Heart left ventricle (tissue), 16 donors: ENCODE data around the gene FAM163B. TPM values are rescaled to one million over a fixed set of nuclear protein-coding genes. Genes with fewer than 3 reads are reported as not detected.

Experiments used
- ATAC-seq, 4 donors: fragments of 200-7000 bp; cut with Tn5 transposase; one replicate each; pipeline ENCODE4 v1.9.1; 2020 to 2022; ENCODE audit warnings: moderate library complexity in 4 of 4, mild to moderate bottlenecking in 3 of 4, moderate number of reproducible peaks in 1 of 4
- DNase-seq, 5 donors: peaks; one replicate each; pipeline ENCODE4 v3.0.0-alpha.2; 2020
- H3K27ac ChIP-seq, 12 donors: fragments of 200-600 bp; sonication (generic) in 4 of 12; one replicate each; pipeline versions ENCODE4 v1.5.0 to v1.8.0; 2016 to 2022; ENCODE audit warnings: mild to moderate bottlenecking in 2 of 12
- H3K27me3 ChIP-seq, 9 donors: fragments of 200-600 bp; sonication (generic) in 2 of 9; one replicate each; pipeline versions ENCODE4 v1.5.1 to v1.8.0; 2016 to 2022; ENCODE audit warnings: mild to moderate bottlenecking in 3 of 9
- H3K36me3 ChIP-seq, 9 donors: fragments of 200-600 bp; sonication (generic) in 2 of 9; one replicate each; pipeline versions ENCODE4 v1.5.0 to v1.8.0; 2018 to 2022; ENCODE audit warnings: mild to moderate bottlenecking in 2 of 9
- H3K4me1 ChIP-seq, 12 donors: fragments of 200-600 bp; sonication (generic) in 4 of 12; one replicate each; pipeline versions ENCODE4 v1.5.0 to v1.8.0; 2016 to 2022; ENCODE audit warnings: mild to moderate bottlenecking in 3 of 12
- H3K4me3 ChIP-seq, 12 donors: fragments of 200-600 bp; sonication (generic) in 4 of 12; one replicate each; pipeline versions ENCODE4 v1.5.0 to v1.8.0; 2017 to 2022; ENCODE audit warnings: mild to moderate bottlenecking in 9 of 12, moderate library complexity in 4 of 12
- H3K9me3 ChIP-seq, 12 donors: fragments of 200-600 bp; sonication (generic) in 4 of 12; one replicate each; pipeline versions ENCODE4 v1.5.0 to v1.8.0; 2016 to 2022; ENCODE audit warnings: mild to moderate bottlenecking in 1 of 12
- POLR2A ChIP-seq, 2 donors: fragments of 450-650 bp; IDR thresholded peaks; one replicate each; pipeline ENCODE4 v1.6.1; 2017; ENCODE audit warnings: antibody characterized with exemption in 2 of 2, mild to moderate bottlenecking in 2 of 2, moderate library complexity in 2 of 2
- WGBS, 4 donors: extraction: QIAGEN DNeasy Blood & Tissue Kit in 2 of 4; methylation state at CpG; one replicate each; pipeline versions ENCODE4 v1.1.5 to v1.1.7; 2013 to 2018; 5-methylcytosine and 5-hydroxymethylcytosine counted together
- intact Hi-C, 10 donors: fragments of 100-400 bp; cut with DNase I; formaldehyde crosslinking; loops; one replicate each; pipeline versions ENCODE4 v1.11.1 to v1.14.2; 2022
- polyA plus RNA-seq, 2 donors: library from polyadenylated mRNA; stranded (reverse); fragments of 200-250 nt; gene quantifications; one replicate each; pipeline ENCODE4 v1.2.3, GENCODE V29; 2013
- total RNA-seq, 9 donors: library from RNA; depleted of rRNA in 2 of 9; stranded (reverse); fragments of >200 nt in 2 of 9; fragmentation: NEBNext Ultra II Directional in 3 of 9; extraction: Animal tissue kit (Norgen Biotek cat#: 25700) in 3 of 9; gene quantifications; one replicate each; pipeline versions ENCODE4 v1.1.0 to v1.2.4, GENCODE V29; 2016 to 2023
- TF ChIP-seq, protein P1 (sequence below), 12 donors: fragments of 200-600 bp; sonication (generic) in 4 of 12; IDR thresholded peaks; one replicate each; pipeline versions ENCODE4 v1.5.0 to v1.8.0; 2018 to 2022; ENCODE audit warnings: antibody characterized with exemption in 12 of 12, mild to moderate bottlenecking in 5 of 12
- donor health status: ischemic (EF 13 %, LVEDD 7.1; RV severe dilation, severe dysfunction).
- donor health status: healthy with polysubstance abuse.
- donor health status: DM: no; HTN: yes; CAD: no.
- donor health status: DM: no; HTN: no; CAD: no.
- donor health status: ischemic (EF 25% LVEDD 6.9; RV normal size, moderate dysfunction).
- donor health status: ischemic (EF 25% LVEDD 5.7; RV mildly dilated, moderate dysfunction).
- donor health status: healthy.
- donor health status: DM: yes; HTN: yes; CAD: no.
- donor health status: ischemic (EF 35%, LVEDD 5.7; RV mildly dilated, moderate dysfunction).
- donor health status: nonischemic (EF 11% LVEDD 7.7; RV severe dilation, severe dysfunction).
- donor health status: DM: yes; HTN: yes; CAD: no.
- donor health status: PGD.
- donor health status: ischemic (EF 29% LVEDD 5.4; RV normal size, mild dysfunction).
- donor health status: nonischemic (EF 23%, LVEDD 6.1; RV moderate dilation, normal function).

The FAM163B gene
- total and polyA plus RNA-seq, 11 donors = 0.08 TPM; not detected in 10

DNA sequence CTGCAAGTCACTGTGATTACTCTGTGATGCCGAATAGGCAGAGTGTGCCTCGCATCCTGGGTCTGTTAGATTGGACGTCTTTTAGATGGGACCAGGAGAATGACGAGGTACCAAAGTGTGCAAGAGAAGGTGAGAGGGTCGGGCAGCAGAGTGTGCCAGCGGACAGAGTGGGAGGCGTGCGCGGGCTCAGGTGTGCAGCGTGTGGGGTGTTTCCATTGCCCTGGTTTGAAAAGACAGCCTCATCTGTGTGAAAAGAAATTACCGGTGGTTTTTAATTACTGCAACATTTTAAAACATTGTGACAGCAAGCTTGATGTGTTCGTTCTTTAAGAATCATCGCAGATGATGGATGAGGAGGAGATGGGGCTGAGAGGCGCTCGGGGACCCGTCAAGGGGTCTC, 4.2 kb upstream of the FAM163B start:
- no peak for DNase-seq
- WGBS, 4 donors = 83 to 86% (median 85%) methylated on average over 16 of the region's 16 CpGs
- no peak for TF ChIP-seq POLR2A (IDR thresholded peaks at IDR 0.05)
- TF ChIP-seq, protein P1, sequence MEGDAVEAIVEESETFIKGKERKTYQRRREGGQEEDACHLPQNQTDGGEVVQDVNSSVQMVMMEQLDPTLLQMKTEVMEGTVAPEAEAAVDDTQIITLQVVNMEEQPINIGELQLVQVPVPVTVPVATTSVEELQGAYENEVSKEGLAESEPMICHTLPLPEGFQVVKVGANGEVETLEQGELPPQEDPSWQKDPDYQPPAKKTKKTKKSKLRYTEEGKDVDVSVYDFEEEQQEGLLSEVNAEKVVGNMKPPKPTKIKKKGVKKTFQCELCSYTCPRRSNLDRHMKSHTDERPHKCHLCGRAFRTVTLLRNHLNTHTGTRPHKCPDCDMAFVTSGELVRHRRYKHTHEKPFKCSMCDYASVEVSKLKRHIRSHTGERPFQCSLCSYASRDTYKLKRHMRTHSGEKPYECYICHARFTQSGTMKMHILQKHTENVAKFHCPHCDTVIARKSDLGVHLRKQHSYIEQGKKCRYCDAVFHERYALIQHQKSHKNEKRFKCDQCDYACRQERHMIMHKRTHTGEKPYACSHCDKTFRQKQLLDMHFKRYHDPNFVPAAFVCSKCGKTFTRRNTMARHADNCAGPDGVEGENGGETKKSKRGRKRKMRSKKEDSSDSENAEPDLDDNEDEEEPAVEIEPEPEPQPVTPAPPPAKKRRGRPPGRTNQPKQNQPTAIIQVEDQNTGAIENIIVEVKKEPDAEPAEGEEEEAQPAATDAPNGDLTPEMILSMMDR (IDR thresholded peaks at IDR 0.05) = no peak
- Histone ChIP-seq H3K4me1 (peaks cover 0 to 9% (median 0%) of the 10 kb centered on the region in 12 donors), H3K36me3 (no peaks in the 10 kb centered on the region), H3K9me3 (no peaks in the 10 kb centered on the region), H3K27me3 (peaks cover 13 to 88% (median 42%) of the 10 kb centered on the region in 9 donors), H3K27ac (no peak overlapping the region), H3K4me3 (no peak overlapping the region)
- intact Hi-C loops = no loop called here
- ATAC-seq = no peak

DNA sequence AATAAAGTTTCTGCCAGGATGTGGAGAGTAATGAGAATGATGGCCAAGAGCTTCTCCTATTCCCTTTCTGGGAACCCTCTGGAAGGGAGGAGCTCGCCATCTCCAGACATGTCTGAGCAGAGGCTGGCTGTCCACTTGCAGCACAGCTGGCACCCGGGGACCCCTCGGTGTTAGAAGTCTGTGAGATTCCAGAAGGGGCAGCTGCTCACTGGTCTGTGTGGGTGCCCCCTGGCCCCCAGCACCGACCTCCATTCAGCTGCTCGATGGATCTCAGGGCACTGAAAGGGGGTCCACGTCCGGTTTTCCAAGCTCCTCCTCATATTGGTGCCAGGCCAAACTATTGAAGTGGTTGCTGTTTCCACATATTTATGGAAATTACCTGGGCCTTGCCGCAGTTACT, 3.6 kb upstream of the FAM163B start:
- H3K27me3 ChIP-seq = peaks cover 13 to 88% (median 48%) of the 10 kb centered on the region in 9 donors
- H3K27ac ChIP-seq = no peak overlapping the region
- TF ChIP-seq POLR2A (IDR thresholded peaks at IDR 0.05) = no peak
- TF ChIP-seq, protein P1 (IDR thresholded peaks at IDR 0.05) = no peak
- no peak for ATAC-seq
- 79 to 84% (median 80%) methylated on average over 8 of the region's 8 CpGs for WGBS, 4 donors
- intact Hi-C loops = no loop called here
- DNase-seq = no peak
- H3K4me3 ChIP-seq = no peak overlapping the region
- H3K9me3 ChIP-seq = no peaks in the 10 kb centered on the region
- no peaks in the 10 kb centered on the region for H3K36me3 ChIP-seq
- H3K4me1 ChIP-seq = peaks cover 0 to 9% (median 0%) of the 10 kb centered on the region in 12 donors

DNA sequence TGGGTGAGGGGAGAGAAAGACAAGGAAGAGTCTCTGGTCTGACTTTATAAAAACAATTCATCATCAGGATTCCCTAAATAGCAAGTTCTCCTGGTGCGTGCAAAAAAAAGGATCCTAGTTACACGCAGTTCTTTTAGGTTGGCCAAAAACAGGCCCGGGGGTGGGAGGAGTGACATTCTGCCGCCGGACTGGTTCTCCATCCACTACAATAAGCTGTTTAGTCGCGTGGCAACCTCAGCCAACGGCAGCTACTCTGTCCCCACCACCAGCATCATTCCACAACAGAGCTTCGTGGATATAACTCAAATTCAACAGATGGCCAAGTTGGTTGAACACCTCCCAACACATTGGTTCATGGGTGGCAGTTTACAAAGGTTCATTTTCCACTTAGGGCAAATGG, 2.9 kb upstream of the FAM163B start:
- WGBS, 4 donors = 77 to 81% (median 80%) methylated on average over 9 of the region's 9 CpGs
- no peak for DNase-seq
- no peaks in the 10 kb centered on the region for H3K9me3 ChIP-seq
- H3K36me3 ChIP-seq = no peaks in the 10 kb centered on the region
- ATAC-seq = no peak
- TF ChIP-seq POLR2A (IDR thresholded peaks at IDR 0.05) = no peak
- TF ChIP-seq, protein P1 (IDR thresholded peaks at IDR 0.05) = no peak
- H3K27ac ChIP-seq = no peak overlapping the region
- intact Hi-C loops = no loop called here
- peaks cover 13 to 87% (median 56%) of the 10 kb centered on the region in 9 donors for H3K27me3 ChIP-seq
- H3K4me3 ChIP-seq = no peak overlapping the region
- peaks cover 0 to 9% (median 0%) of the 10 kb centered on the region in 12 donors for H3K4me1 ChIP-seq

DNA sequence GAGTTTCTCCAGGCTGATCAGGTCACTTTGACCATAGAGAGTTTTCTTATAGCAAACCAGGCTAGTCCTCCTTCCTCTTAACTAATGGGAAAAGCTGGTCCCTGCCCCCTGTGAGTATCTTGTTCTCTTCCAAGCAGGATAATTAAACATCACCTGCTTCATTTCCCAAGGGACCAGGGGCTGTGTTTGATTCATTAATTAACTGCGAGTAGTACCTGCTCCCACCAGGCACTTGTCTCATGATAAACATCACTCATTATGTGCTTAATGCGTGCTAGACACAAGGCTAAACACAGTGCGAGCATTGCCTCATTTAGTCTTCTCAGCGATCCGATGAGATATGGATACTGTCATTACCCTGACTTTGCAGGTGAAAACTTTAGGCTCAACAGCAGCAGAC, 1.7 kb upstream of the FAM163B start:
- TF ChIP-seq POLR2A (IDR thresholded peaks at IDR 0.05) = no peak
- TF ChIP-seq, protein P1 (IDR thresholded peaks at IDR 0.05) = no peak
- no peaks in the 10 kb centered on the region for H3K9me3 ChIP-seq
- no peak overlapping the region for H3K27ac ChIP-seq
- DNase-seq (no peak), ATAC-seq (no peak)
- H3K4me1 ChIP-seq = peaks cover 0 to 9% (median 0%) of the 10 kb centered on the region in 12 donors
- H3K27me3 ChIP-seq = peaks cover 6 to 92% (median 51%) of the 10 kb centered on the region in 9 donors
- H3K36me3 ChIP-seq = no peaks in the 10 kb centered on the region
- intact Hi-C loops = no loop called here
- WGBS, 4 donors = 75 to 90% (median 86%) methylated on average over 5 of the region's 5 CpGs
- H3K4me3 ChIP-seq = no peak overlapping the region
